HCT116 (cell line): ENCODE results near the gene ZBTB49.

Experiments
- ATF3 ChIP-seq: IDR thresholded peaks from 2 replicates; pipeline ENCODE4 v1.6.1; 2012
- CTCF ChIP-seq, 3 experiments: fragments of 200-600 bp in 1 of 3; sonication (generic) in 1 of 3; IDR thresholded peaks in 2 of 3; conservative IDR thresholded peaks in 1 of 3; 2 replicates each; pipeline ENCODE4 v1.5.1; 2012 to 2017; ENCODE audit warnings: low read depth in 2 of 3, low read length in 2 of 3, antibody characterized with exemption in 1 of 3, borderline replicate concordance in 1 of 3, control low read depth in 1 of 3, mild to moderate bottlenecking in 1 of 3, mixed read lengths in 1 of 3, mixed run types in 1 of 3, moderate library complexity in 1 of 3; ENCODE audit not compliant: insufficient read depth in 1 of 3
- ELF1 ChIP-seq: IDR thresholded peaks from 2 replicates; pipeline ENCODE4 v1.6.1; 2012; ENCODE audit warnings: low read depth, borderline replicate concordance
- EZH2 ChIP-seq: fragments of 200-600 bp; sonication (generic); IDR thresholded peaks from 2 replicates; pipeline ENCODE4 v1.6.1; 2017; ENCODE audit warnings: antibody characterized with exemption, mixed run types
- JUND ChIP-seq: IDR thresholded peaks from 2 replicates; pipeline ENCODE4 v1.6.1; 2012
- MAX ChIP-seq: IDR thresholded peaks from 2 replicates; pipeline ENCODE4 v1.6.1; 2012
- POLR2A ChIP-seq: IDR thresholded peaks from 2 replicates; pipeline ENCODE4 v1.7.0; 2011; ENCODE audit warnings: borderline replicate concordance; ENCODE audit not compliant: insufficient read depth, insufficient read length; ENCODE audit errors: extremely low read depth
- YY1 ChIP-seq: IDR thresholded peaks from 2 replicates; pipeline ENCODE4 v1.6.1; 2011; ENCODE audit warnings: low read length, low read depth, moderate library complexity, mild to moderate bottlenecking; ENCODE audit not compliant: insufficient replicate concordance; ENCODE audit errors: extremely low read depth

- TF ChIP-seq CTCF (IDR thresholded peaks at IDR 0.05 in 2 of 3, conservative IDR thresholded peaks at IDR 0.05 in 1 of 3; ENCODE audit: borderline replicate concordance in 1 of 3, insufficient read depth in 1 of 3, low read depth in 2 of 3, low read length in 2 of 3): peak in 2 of 3 experiments; percentile 50 to 63; a peak in 4 of 6 replicates
- TF ChIP-seq JUND: no peak
- TF ChIP-seq YY1: no peak
- TF ChIP-seq POLR2A: no peak
- no peak for TF ChIP-seq ELF1
- TF ChIP-seq ATF3: no peak
- TF ChIP-seq MAX: no peak
- TF ChIP-seq EZH2: no peak
Measured at GRCh38 chr4:4327652-4328121, 37.6 kb downstream of the ZBTB49 start.
